ENCODE results near the gene HOXD10.

GRCh38 chr2:176158855-176159662, 42.5 kb downstream of the HOXD10 start:
- TF ChIP-seq EZH2 (IDR thresholded peaks at IDR 0.05; ENCODE audit: insufficient read depth, poor library complexity, severe bottlenecking) (no peak), EZH2phosphoT487 (IDR thresholded peaks at IDR 0.05; ENCODE audit: insufficient read depth, low read depth) (no peak)

Data from GM23248 (cell line).